A673 (cell line): ENCODE data around the gene RTP3.

Source experiments
- CTCF ChIP-seq: fragments of 300-800, 200-600 bp; sonication (generic); conservative IDR thresholded peaks from 2 replicates; pipeline ENCODE4 v1.5.1; 2017; ENCODE audit warnings: low read depth, mild to moderate bottlenecking, antibody characterized with exemption, low read length, moderate library complexity, mixed read lengths
- EZH2 ChIP-seq: fragments of 200-600 bp; sonication (generic); IDR thresholded peaks from 2 replicates; pipeline ENCODE4 v1.6.1; 2017; ENCODE audit warnings: borderline replicate concordance, low read depth, mild to moderate bottlenecking, mixed read lengths, antibody characterized with exemption, low read length; ENCODE audit not compliant: poor library complexity, severe bottlenecking

DNA sequence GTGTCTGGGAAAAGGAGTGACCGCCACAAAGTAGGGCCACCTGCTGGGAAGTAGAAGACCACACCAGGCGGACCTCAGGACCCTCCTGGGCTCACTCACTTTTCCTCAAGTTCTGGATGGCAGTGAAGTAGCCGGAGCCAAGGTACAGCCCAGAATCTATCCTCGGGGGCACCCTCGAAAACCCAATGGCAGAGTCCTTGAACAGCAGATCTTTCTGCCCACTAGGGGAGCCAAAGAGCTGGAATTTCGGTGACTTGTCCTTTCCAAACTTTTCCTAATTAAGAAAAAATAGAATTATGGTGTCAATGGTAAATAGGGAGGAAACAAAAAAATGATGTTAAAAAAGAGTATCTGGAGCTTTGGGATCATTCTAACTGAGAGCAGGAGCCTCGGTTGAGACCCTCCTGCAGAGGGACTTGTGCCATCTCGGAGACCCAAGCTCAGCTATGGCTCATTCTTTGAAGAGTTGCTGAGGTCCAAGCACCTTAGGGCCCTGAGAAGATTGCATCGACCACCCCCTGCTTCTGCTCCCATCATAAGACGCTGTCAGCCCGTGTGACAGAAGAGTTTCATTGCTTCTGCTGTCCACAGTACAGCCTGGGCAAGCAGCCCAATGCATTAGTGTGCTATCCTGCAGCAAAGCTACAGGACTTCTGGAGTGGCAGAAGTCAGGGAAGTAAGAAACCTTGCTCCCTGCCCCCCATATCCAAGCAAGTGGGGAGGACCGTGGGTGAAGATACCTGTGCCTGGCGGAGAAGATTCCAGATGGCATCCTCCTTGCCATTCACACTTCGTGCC, 47.8 kb upstream of the RTP3 start:
- TF ChIP-seq CTCF = peak; percentile 66
- TF ChIP-seq EZH2 = no peak
